ENCODE measurements around the gene TPRN. TPM values are rescaled to one million over a fixed set of nuclear protein-coding genes. Genes with fewer than 3 reads are reported as not detected.
A peak's percentile ranks its signal among the peaks of the same experiment; 100 is the strongest.

The TPRN gene
- total and polyA plus RNA-seq, 2 donors (not counting 3 experiments of a cell fraction or from before 2014, with no cell fraction given): 4.3 to 12.4 TPM

DNA sequence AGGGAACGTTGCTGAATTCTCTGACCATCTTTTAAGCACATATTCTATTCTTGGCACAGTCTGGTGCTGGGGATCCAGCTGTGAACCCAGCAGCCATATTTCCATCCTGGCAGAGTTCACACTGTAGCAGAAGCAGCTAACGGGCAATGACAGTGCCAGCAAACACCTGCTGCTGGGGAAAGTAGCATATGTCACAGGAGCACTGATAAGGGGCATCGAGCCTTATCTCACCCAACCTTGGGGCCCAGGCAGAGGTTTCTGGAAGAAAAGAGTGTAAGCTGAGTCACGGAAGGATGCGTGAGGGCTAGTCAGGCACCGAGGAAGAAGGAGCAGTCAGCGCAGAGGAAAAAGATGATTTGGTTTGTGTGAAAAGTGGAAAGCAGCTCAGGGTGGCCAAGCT, 6.1 kb upstream of the TPRN start:
- Histone ChIP-seq H3K79me2 (ENCODE audit: control insufficient read depth, insufficient read depth, low read length) (peaks cover 34% of the 10 kb centered on the region), H3K9ac (replicated peaks; ENCODE audit: extremely low read depth, insufficient read depth, low read length) (peak overlapping the region; percentile 85), H3K9me1 (replicated peaks; ENCODE audit: control insufficient read depth, extremely low read depth, insufficient read depth, low read length) (no peaks in the 10 kb centered on the region), H3K4me2 (ENCODE audit: insufficient read depth, low read length) (peak overlapping the region; percentile 83), H3K27ac (ENCODE audit: insufficient read depth, low read depth, low read length) (no peak overlapping the region), H3K27me3 (ENCODE audit: control insufficient read depth in 2 of 2, insufficient read depth in 2 of 2, low read length in 2 of 2) (no peaks in the 10 kb centered on the region), H3K4me1 (ENCODE audit: control insufficient read depth, extremely low read depth, insufficient read depth, low read length) (peaks cover 21% of the 10 kb centered on the region), H3K4me3 (replicated peaks in 1 of 3; ENCODE audit: insufficient read depth in 1 of 3, low read depth in 1 of 3, low read length in 3 of 3) (peak overlapping the region in 1 of 3 experiments; percentile 62), H2AFZ (ENCODE audit: low read depth, low read length) (no peak overlapping the region), H3K9me3 (replicated peaks; ENCODE audit: control insufficient read depth, insufficient read depth, low read length) (no peaks in the 10 kb centered on the region), H4K20me1 (replicated peaks; ENCODE audit: control insufficient read depth, extremely low read depth, insufficient read depth, low read length) (no peaks in the 10 kb centered on the region), H3K36me3 (ENCODE audit: control insufficient read depth in 2 of 2, extremely low read depth in 1 of 2, insufficient read depth in 2 of 2, low read length in 2 of 2) (peaks cover 0 to 5% of the 10 kb centered on the region in 2 experiments)
- no TSS peak for BruUV-seq (replicated peaks)
- intact Hi-C loops (cut with micrococcal nuclease) (no loop called here), dilution Hi-C loops (cut with MboI; ENCODE audit: extremely low pct_ligation_motif_present, low sequenced_read_pairs) (no loop called here)
- ChIA-PET POLR2A (interaction anchor here (1.0 kb wide), 1 partner anchor 34 kb away, joined by 3 read pairs; the partner anchor contains the start of gene TUBB4B), CTCF (interaction anchor here (1.8 kb wide), 1 partner anchor 12 kb away, joined by 4 read pairs; no protein-coding TSS in a partner anchor)
- DNase-seq (ENCODE audit: low read depth, low spot score) (no peak), FAIRE-seq (no peak)
- TF ChIP-seq POLR2A (IDR thresholded peaks at IDR 0.05; ENCODE audit: low read depth, low read length): no peak

- ChIA-PET CTCF (interaction anchor here (1.0 to 2.1 kb wide), 6 partner anchors 8 to 36 kb away, joined by 3 to 13 read pairs (median 6); partner anchors contain the start of genes LRRC26, RNF208, RNF224 and SSNA1), POLR2A (interaction anchor here (1.0 to 1.4 kb wide), 2 partner anchors 17 to 35 kb away, joined by 3 to 4 read pairs; partner anchors contain the start of genes SSNA1 and TUBB4B)
- Histone ChIP-seq H4K20me1 (replicated peaks; ENCODE audit: control insufficient read depth, extremely low read depth, insufficient read depth, low read length) (no peaks in the 10 kb centered on the region), H3K36me3 (ENCODE audit: control insufficient read depth in 2 of 2, extremely low read depth in 1 of 2, insufficient read depth in 2 of 2, low read length in 2 of 2) (peaks cover 0 to 5% of the 10 kb centered on the region in 2 experiments), H2AFZ (ENCODE audit: low read depth, low read length) (peak within 1 kb of the TSS; percentile 65), H3K4me3 (replicated peaks in 1 of 3; ENCODE audit: insufficient read depth in 1 of 3, low read depth in 1 of 3, low read length in 3 of 3) (peak within 1 kb of the TSS; percentile 61 to 68 (median 62)), H3K27ac (ENCODE audit: insufficient read depth, low read depth, low read length) (peak within 1 kb of the TSS; percentile 56), H3K9ac (replicated peaks; ENCODE audit: extremely low read depth, insufficient read depth, low read length) (peak within 1 kb of the TSS; percentile 85), H3K4me1 (ENCODE audit: control insufficient read depth, extremely low read depth, insufficient read depth, low read length) (peaks cover 26% of the 10 kb centered on the region), H3K79me2 (ENCODE audit: control insufficient read depth, insufficient read depth, low read length) (peaks cover 35% of the 10 kb centered on the region), H3K4me2 (ENCODE audit: insufficient read depth, low read length) (peak within 1 kb of the TSS; percentile 83), H3K27me3 (ENCODE audit: control insufficient read depth in 2 of 2, insufficient read depth in 2 of 2, low read length in 2 of 2) (no peaks in the 10 kb centered on the region), H3K9me3 (replicated peaks; ENCODE audit: control insufficient read depth, insufficient read depth, low read length) (no peaks in the 10 kb centered on the region), H3K9me1 (replicated peaks; ENCODE audit: control insufficient read depth, extremely low read depth, insufficient read depth, low read length) (no peaks in the 10 kb centered on the region)
- dilution Hi-C loops (cut with MboI; ENCODE audit: extremely low pct_ligation_motif_present, low sequenced_read_pairs) (no loop called here), intact Hi-C loops (cut with micrococcal nuclease) (loop anchor here (2.0 kb wide), 1 partner anchor 17 kb away; the partner anchor contains the start of genes ANAPC2 and SSNA1)
- TSS peak; percentile 73 for BruUV-seq (replicated peaks)
- TF ChIP-seq GATA2 (IDR thresholded peaks at IDR 0.05; ENCODE audit: insufficient read depth, insufficient read length, low read depth, low read length) (no peak), FOS (IDR thresholded peaks at IDR 0.05; ENCODE audit: borderline replicate concordance, insufficient read depth, low read length) (no peak), POLR2AphosphoS5 (IDR thresholded peaks at IDR 0.05; ENCODE audit: insufficient read depth, low read depth, low read length) (peak; percentile 98), MYC (IDR thresholded peaks at IDR 0.05; ENCODE audit: low read depth, low read length) (no peak), POLR2A (IDR thresholded peaks at IDR 0.05; ENCODE audit: low read depth, low read length) (peak; percentile 97)
- peak; percentile 80 for DNase-seq (ENCODE audit: low read depth, low spot score)
- FAIRE-seq: peak; percentile 81
These were observed 4.9 kb upstream of the TPRN start, which contains the start of the genes NDOR1 and TMEM203 for GRCh38 chr9:137205126-137206069. TSS of gene NDOR1 (plus strand) at chr9:137205700. CDS start at chr9:137205778, 78 bp downstream. TSS of gene TMEM203 (minus strand) at chr9:137205648. CDS start at chr9:137205414, 234 bp downstream.
